Effector memory CD8-positive, alpha-beta T cell (primary cell): ENCODE measurements around the gene GPR137.
"Not testable (repeated sequence)": the region's sequence is repeated elsewhere in the genome, so short reads cannot be mapped to it uniquely, and the experiment has no call there.

Experiments
- ATAC-seq: fragments of 150-1000 bp; cut with Tn5 transposase; replicated peaks from 2 replicates; pipeline ENCODE4 v1.10.0; 2021; ENCODE audit warnings: mild to moderate bottlenecking, moderate library complexity
- DNase-seq, 3 experiments: peaks; one replicate each; pipeline ENCODE4 v3.0.0; 2021
- H3K27ac Mint-ChIP-seq, 2 donors: one replicate each; pipeline ENCODE4 v1.8.0; 2022; ENCODE audit warnings: mild to moderate bottlenecking in 2 of 2, mixed read lengths in 2 of 2, moderate library complexity in 2 of 2
- H3K27me3 Mint-ChIP-seq, 2 donors: one replicate each; pipeline ENCODE4 v1.8.0; 2022; ENCODE audit warnings: mixed read lengths in 2 of 2
- H3K36me3 Mint-ChIP-seq: one replicate; pipeline ENCODE4 v1.8.0; 2022; ENCODE audit warnings: mild to moderate bottlenecking, moderate library complexity, mixed read lengths; ENCODE audit not compliant: insufficient read depth
- H3K4me1 Mint-ChIP-seq, 2 donors: one replicate each; pipeline ENCODE4 v1.8.0; 2022; ENCODE audit warnings: low read depth in 2 of 2, mixed read lengths in 2 of 2
- H3K4me3 Mint-ChIP-seq, 2 donors: one replicate each; pipeline ENCODE4 v1.8.0; 2022; ENCODE audit warnings: mild to moderate bottlenecking in 2 of 2, mixed read lengths in 2 of 2, moderate library complexity in 2 of 2
- H3K9me3 Mint-ChIP-seq, 2 donors: one replicate each; pipeline ENCODE4 v1.8.0; 2022; ENCODE audit warnings: mixed read lengths in 2 of 2

GPR137 gene

DNA sequence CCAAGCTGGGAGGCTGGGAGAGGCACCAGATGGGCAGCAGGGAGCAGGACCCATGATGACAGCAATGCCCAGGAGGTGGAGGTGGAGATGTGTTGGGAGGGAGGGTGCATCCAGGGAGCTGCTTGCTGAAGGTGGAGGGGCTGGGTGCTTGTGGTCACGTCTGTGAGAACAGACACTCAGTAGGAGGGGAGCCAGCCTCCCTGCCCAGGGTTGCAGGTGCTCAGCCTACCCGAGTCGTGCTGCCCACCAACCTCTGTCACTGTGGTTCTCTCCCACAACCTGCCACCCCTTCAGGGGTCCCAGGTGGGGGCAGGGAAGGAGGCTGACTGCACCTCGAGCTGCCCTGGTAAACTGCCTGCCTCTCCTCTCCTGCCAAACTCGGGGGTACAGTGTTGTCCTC, 37.7 kb downstream of the GPR137 start:
- no peak overlapping the region for H3K27ac Mint-ChIP-seq
- ATAC-seq (no peak), DNase-seq (no peak)
- no peaks in the 10 kb centered on the region for H3K9me3 Mint-ChIP-seq
- peaks cover 13 to 14% of the 10 kb centered on the region in 2 donors for H3K4me1 Mint-ChIP-seq
- no peaks in the 10 kb centered on the region for H3K27me3 Mint-ChIP-seq
- no peak overlapping the region for H3K4me3 Mint-ChIP-seq
- peaks cover 26% of the 10 kb centered on the region for H3K36me3 Mint-ChIP-seq

DNA sequence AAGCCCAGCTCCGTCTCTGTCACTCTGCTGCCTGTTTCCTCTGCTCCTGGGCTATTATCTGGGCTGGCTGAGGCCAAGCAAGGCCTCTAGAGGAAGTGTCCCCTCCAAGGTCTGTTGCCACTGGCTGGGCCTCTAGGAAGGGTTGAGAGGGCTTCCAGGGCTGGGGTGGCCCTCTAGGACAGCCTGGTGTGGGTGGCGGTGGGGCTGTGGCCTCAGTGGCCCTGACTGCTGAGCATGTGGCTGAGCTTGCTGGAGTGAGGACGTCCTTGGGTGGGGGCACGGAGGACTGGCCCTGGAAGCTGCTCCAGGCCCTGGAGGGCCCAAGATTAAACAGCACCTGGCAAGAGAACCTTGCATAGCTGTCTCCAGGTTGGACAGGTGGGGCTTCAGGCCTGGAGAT, 38.3 kb downstream of the GPR137 start:
- H3K9me3 Mint-ChIP-seq, H3K27me3 Mint-ChIP-seq, H3K4me3 Mint-ChIP-seq, H3K27ac Mint-ChIP-seq, ATAC-seq, DNase-seq: not testable (repeated sequence)
- Mint-ChIP-seq H3K4me1 (peaks cover 9 to 11% of the 10 kb centered on the region in 2 donors), H3K36me3 (peaks cover 22% of the 10 kb centered on the region)

DNA sequence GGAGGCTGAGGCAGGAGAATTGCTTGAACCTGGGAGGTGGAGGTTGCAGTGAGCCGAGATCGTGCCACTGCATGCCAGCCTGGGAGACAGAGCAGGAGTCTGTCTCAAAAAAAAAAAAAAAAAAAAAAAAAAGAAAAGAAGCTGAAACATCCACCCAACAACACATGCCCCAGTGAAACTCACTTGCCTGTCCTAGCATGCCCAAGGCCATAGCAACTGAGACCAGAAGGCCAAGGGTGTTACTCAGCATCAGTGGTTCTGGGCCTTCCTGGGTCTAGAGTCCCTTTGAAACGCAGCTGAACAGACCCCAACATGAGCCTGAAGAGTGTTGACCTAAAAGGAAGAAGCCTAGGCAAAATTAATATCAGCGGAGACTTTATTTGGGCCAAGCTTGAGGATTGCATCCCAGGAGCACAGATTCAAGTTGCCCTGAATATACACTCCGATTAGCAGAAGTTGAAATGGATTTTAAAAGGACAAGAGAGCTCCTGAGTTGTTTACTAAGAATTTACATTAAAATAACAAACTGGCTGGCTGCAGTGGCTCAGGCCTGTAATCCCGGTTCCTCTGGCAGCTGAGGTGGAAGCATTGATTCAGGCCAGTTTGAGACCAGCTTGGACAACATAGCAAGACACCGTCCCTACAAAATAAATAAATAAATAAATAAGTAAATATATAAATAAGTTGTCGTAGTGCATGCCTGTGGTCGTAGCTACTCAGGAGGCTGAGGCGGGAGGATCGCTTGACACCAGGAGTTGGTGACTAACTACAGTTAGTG, 39.2 kb downstream of the GPR137 start:
- Mint-ChIP-seq H3K27ac (no peak overlapping the region), H3K36me3 (peaks cover 14% of the 10 kb centered on the region), H3K4me3 (no peak overlapping the region), H3K9me3 (no peaks in the 10 kb centered on the region), H3K27me3 (no peaks in the 10 kb centered on the region), H3K4me1 (peaks cover 4% of the 10 kb centered on the region in 2 donors)
- DNase-seq: no peak
- ATAC-seq: no peak

DNA sequence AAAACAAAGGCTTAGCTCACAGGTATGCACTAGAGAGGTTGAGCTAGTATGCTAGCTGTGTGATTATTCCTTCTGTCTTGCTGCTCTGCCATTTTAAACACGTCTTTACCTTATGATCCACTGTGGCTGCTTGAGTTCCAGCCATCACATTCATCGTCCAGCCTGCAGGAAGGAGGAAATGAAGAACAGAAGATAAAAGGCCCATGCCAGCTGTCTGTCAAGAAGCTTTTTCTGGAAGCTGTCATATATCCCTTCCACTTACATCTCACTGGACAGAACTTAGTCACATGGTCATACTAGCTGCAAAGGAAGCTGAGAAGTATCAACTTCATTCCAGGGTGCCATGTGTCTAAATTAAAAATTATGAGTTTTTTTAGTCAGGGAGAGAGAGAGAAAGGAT, 41.7 kb downstream of the GPR137 start:
- Mint-ChIP-seq H3K4me3 (no peak overlapping the region), H3K27ac (no peak overlapping the region), H3K9me3 (no peaks in the 10 kb centered on the region), H3K4me1 (peaks cover 8 to 14% of the 10 kb centered on the region in 2 donors), H3K27me3 (no peaks in the 10 kb centered on the region), H3K36me3 (peaks cover 8% of the 10 kb centered on the region)
- DNase-seq: no peak
- no peak for ATAC-seq

DNA sequence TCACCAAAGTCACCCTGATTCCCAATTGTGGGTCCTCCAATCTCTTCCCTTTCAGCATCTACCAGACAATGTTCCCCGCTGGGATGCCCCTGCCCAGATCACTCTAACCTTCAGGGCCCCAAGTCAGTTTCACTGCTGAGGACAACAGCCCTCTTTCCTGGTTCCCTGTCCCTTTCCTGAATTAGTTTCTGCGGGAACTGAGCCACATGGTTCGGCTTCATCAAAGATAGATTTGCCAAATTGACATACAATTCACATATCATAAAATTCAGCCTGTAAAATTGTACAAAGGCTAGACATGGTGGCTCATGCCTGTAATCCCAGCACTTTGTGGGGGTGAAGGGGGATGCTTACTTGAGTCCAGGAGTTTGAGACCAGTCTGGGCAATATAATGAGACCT, 42.3 kb downstream of the GPR137 start:
- Mint-ChIP-seq H3K4me3 (no peak overlapping the region), H3K4me1 (peaks cover 8 to 14% of the 10 kb centered on the region in 2 donors), H3K27ac (no peak overlapping the region), H3K36me3 (peaks cover 8% of the 10 kb centered on the region), H3K27me3 (no peaks in the 10 kb centered on the region), H3K9me3 (no peaks in the 10 kb centered on the region)
- no peak for DNase-seq
- ATAC-seq: no peak

DNA sequence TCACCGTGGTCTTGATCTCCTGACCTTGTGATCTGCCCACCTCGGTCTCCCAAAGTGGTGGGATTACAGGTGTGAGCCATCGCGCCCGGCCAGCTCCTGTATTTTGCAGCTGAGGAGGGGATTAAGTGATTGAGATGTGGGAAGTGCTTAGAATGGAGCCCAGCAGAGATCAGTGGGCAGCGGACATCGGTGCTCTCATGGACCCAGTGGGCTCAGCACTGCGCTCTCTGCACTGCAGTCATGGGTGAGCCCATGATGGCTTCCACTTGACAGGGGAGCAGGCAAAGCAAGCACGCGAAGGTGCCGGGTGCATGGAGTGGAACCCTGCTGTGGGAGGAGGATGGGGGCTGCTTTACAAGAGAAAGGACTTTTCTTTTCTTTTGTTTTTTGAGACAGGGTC, 45.2 kb downstream of the GPR137 start:
- Mint-ChIP-seq H3K27ac (peak overlapping the region in 1 of 2 donors; percentile 11), H3K4me1 (peaks cover 8 to 14% of the 10 kb centered on the region in 2 donors), H3K4me3 (peak overlapping the region in 1 of 2 donors; percentile 52), H3K27me3 (no peaks in the 10 kb centered on the region), H3K36me3 (peaks cover 4% of the 10 kb centered on the region), H3K9me3 (no peaks in the 10 kb centered on the region)
- no peak for DNase-seq
- no peak for ATAC-seq

DNA sequence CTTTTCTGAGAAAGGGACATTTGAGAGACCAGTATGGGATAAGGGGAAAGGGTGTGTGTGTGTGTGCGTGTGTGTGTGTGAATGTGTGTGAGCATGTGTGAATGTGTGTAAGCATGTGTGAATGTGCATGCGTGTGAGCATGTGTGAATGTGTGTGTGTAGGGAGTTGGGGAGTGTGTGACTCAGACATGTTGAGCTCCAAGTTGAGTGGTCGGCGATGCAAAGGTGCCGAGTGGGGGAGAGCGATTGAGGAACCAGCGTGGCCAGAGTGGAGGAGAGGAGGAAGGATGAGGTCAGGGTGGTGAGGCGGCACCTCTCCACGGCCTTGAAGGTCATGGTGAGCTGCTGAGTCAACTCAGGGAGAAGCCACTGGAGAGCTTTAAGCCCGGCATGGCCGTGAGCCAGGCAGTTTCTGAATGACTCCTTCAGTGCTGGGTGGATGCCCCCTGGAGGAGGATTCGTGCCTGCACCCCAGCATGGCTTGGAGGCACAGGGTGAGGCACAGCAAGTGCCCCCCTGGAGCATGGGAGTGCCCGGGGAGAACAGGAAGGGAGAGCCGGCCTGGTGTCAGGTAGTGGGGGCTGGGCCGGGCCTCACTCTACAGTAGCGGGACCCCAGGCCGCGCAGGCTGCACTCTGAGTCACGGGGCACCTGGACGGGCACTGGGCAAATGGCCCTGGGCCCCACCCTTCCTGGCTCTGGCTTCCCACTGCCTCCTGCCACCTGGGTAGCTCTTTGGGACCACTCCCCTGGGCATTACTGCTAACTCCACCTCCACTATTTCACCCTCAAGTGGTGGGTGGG, 46.1 kb downstream of the GPR137 start:
- no peaks in the 10 kb centered on the region for H3K9me3 Mint-ChIP-seq
- peaks cover 4% of the 10 kb centered on the region for H3K36me3 Mint-ChIP-seq
- ATAC-seq (peak; percentile 90), DNase-seq (peak; percentile 72 to 80 (median 73))
- peaks cover 8 to 14% of the 10 kb centered on the region in 2 donors for H3K4me1 Mint-ChIP-seq
- H3K27me3 Mint-ChIP-seq: no peaks in the 10 kb centered on the region
- peak overlapping the region; percentile 47 to 52 for H3K4me3 Mint-ChIP-seq
- H3K27ac Mint-ChIP-seq: peak overlapping the region; percentile 11 to 42

DNA sequence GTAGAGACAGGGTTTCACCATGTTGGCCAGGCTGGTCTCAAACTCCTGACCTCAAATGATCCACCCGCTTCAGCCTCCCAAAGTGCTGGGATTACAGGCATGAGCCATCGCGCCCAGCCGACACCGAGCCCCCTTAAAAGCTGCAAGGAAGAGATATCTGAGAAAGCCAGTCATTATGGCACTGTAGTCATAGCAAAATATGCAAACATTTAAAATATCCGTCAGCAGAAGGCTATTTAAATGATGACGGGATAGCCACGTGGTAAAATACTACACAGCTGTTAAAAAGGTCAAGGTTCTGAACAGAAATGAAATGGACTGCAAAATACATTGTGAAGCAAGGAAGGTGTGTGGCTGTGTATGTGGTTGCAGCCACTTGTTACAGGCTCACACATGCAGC, 47.9 kb downstream of the GPR137 start:
- no peaks in the 10 kb centered on the region for H3K27me3 Mint-ChIP-seq
- no peak overlapping the region for H3K27ac Mint-ChIP-seq
- ATAC-seq (no peak), DNase-seq (no peak)
- H3K9me3 Mint-ChIP-seq: no peaks in the 10 kb centered on the region
- no peak overlapping the region for H3K4me3 Mint-ChIP-seq
- H3K4me1 Mint-ChIP-seq: peaks cover 11 to 14% of the 10 kb centered on the region in 2 donors
- peaks cover 13% of the 10 kb centered on the region for H3K36me3 Mint-ChIP-seq

DNA sequence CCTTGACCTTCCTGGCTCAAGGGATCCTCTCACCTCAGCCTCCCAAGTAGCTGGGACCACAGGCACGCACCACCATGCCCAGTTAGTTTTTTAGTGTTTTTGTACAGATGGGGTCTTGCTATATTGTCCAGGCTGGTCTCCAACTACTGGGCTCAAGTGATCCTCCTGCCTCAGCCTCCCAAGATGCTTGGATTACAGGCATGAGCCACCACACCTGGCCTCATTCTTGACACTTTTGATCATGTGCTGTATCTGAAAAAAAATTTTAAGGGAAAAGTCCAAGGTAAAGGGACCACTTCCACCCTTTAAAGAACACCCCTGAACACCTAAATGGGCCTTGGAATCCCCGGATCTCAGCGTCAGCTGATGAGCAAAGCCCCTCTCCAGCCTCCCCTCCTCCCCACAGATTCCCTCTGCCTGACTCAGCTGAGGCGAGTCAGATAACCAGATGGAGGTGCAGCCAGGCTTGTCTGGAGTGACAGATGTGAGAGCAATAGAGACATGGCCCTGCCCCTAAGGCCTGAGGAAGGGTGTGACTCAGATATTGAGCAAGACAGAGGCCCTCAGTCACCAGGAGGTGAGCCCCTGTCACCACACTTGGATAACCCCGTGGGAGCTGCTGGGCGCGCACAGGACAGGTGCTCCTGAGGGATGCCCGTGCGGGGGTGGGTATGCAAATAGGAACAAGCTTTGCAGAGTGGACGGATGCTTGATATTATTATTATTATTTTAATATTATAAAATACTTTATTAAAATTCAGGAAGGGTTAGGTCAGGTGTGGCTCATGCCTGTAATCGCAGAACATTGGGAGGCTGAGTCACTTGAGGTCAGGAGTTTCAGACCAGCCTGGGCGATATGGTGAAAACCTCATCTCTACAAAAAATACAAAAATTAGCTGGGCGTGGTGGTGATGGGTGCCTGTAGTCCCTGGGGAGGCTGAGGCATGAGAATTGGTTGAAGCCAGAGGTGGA, 49.4 kb downstream of the GPR137 start:
- DNase-seq (no peak), ATAC-seq (no peak)
- Mint-ChIP-seq H3K4me3 (no peak overlapping the region), H3K36me3 (peaks cover 20% of the 10 kb centered on the region), H3K4me1 (peaks cover 24% of the 10 kb centered on the region in 2 donors), H3K9me3 (no peaks in the 10 kb centered on the region), H3K27me3 (no peaks in the 10 kb centered on the region), H3K27ac (no peak overlapping the region)

DNA sequence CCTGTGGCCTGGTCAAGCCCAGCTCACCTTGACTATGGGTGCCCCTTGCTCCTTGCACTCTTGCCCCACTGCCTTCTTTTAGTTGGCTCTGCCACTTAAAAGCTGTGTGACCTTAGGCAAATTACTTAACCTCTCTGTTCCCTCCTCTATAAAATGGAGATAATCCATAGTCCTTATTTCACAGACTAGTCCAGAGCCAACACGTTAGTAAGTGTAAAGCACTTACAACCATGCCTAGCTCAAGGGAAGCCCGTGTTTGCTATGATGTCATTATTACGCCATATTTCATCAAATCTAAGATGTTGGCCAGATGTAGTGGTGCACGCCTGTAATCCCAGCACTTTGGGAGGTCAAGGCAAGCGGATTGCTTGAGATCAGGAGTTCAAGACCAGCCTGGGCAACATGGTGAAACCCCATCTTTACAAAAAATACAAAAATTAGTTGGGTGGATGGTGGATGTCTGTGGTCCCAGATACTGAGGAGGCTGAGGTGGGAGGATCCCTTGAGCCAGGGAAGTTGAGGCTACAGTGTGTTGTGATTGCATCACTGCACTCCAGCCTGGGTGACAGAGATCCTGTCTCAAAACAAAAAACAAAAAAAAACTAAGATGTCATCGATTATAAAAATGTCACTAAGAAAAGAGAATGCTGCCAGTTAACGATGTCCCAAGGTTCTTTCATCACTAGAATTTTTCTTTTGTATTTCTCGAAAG, 52.0 kb downstream of the GPR137 start:
- H3K27ac Mint-ChIP-seq: peak overlapping the region in 1 of 2 donors; percentile 60
- DNase-seq (no peak), ATAC-seq (no peak)
- peaks cover 31% of the 10 kb centered on the region for H3K36me3 Mint-ChIP-seq
- no peaks in the 10 kb centered on the region for H3K27me3 Mint-ChIP-seq
- no peaks in the 10 kb centered on the region for H3K9me3 Mint-ChIP-seq
- peak overlapping the region in 1 of 2 donors; percentile 8 for H3K4me3 Mint-ChIP-seq
- H3K4me1 Mint-ChIP-seq: peaks cover 26 to 41% of the 10 kb centered on the region in 2 donors

DNA sequence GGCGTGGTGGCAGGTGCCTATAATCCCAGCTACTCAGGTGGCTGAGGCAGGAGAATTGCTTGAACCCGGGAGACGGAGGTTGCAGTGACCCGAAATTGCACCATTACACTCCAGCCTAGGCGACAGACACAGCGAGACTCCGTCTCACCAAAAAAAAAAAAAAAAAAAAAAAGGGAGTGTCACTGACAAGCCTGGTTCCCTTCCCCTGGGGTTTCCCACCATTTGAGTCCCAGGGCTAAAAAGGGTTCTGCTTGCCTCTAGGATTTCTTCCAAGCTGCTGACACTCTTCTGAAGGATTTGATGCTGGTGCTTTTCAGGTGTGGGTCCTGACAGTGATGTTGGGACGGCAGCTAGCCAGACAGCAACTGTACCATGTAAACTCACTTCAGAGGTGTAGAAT, 53.1 kb downstream of the GPR137 start:
- Mint-ChIP-seq H3K27me3 (no peaks in the 10 kb centered on the region), H3K4me1 (peaks cover 26 to 44% of the 10 kb centered on the region in 2 donors), H3K36me3 (peaks cover 31% of the 10 kb centered on the region), H3K27ac (peak overlapping the region; percentile 98 to 99), H3K9me3 (no peaks in the 10 kb centered on the region), H3K4me3 (peak overlapping the region; percentile 93 to 94)
- DNase-seq (no peak), ATAC-seq (no peak)
